Activated T-helper 1 cell treated with anti-CD3 and anti-CD28 coated beads, Interleukin-12 subunit alpha, Interleukin-12 subunit beta, Interleukin-2, Interleukin-4 antibody, amounts not matched to agents 30 ng/mL and 10 ng/mL and 1 ng/mL, durations not matched to agents 14 hours and 24 hours and 36 hours (primary cell): ENCODE results near the gene DLG5. TPM values are rescaled to one million over a fixed set of nuclear protein-coding genes. Genes with fewer than 3 reads are reported as not detected.

Experiments used
- DNase-seq: peaks from one replicate; pipeline ENCODE4 v3.0.0; 2021; ENCODE audit warnings: low spot score
- H3K27ac Mint-ChIP-seq: one replicate; pipeline ENCODE4 v1.8.0; 2021; ENCODE audit warnings: mild to moderate bottlenecking, mixed read lengths
- H3K27me3 Mint-ChIP-seq: one replicate; pipeline ENCODE4 v1.8.0; 2022; ENCODE audit warnings: mild to moderate bottlenecking, moderate library complexity, mixed read lengths; ENCODE audit not compliant: insufficient read depth
- H3K36me3 Mint-ChIP-seq: one replicate; pipeline ENCODE4 v1.8.0; 2021; ENCODE audit warnings: low read depth, mixed read lengths
- H3K4me1 Mint-ChIP-seq: one replicate; pipeline ENCODE4 v1.8.0; 2021; ENCODE audit warnings: low read depth, mixed read lengths
- H3K4me3 Mint-ChIP-seq: one replicate; pipeline ENCODE4 v1.8.0; 2021; ENCODE audit warnings: mild to moderate bottlenecking, moderate library complexity, mixed read lengths
- H3K9me3 Mint-ChIP-seq: one replicate; pipeline ENCODE4 v1.8.0; 2021; ENCODE audit warnings: mixed read lengths
- intact Hi-C: fragments of 100-400 bp; cut with micrococcal nuclease; formaldehyde crosslinking; loops from one replicate; pipeline ENCODE4 v1.15.1; 2024
- total RNA-seq: library from RNA; stranded (reverse); gene quantifications from 2 replicates; pipeline ENCODE4 v1.2.3, GENCODE V29; 2022

The DLG5 gene
- total RNA-seq, 1 donor from 2014 or later: 4.0 TPM

GRCh38 chr10:77919713-77920108 is 6.8 kb downstream of the DLG5 start:
- Mint-ChIP-seq H3K36me3 (no peaks in the 10 kb centered on the region), H3K27me3 (peaks cover 14% of the 10 kb centered on the region), H3K9me3 (no peaks in the 10 kb centered on the region), H3K4me1 (peaks cover 4% of the 10 kb centered on the region), H3K4me3 (no peak overlapping the region), H3K27ac (no peak overlapping the region)
- intact Hi-C loops: no loop called here
- DNase-seq: no peak

- H3K4me3 Mint-ChIP-seq: no peak overlapping the region
- H3K4me1 Mint-ChIP-seq: no peaks in the 10 kb centered on the region
- H3K9me3 Mint-ChIP-seq: no peaks in the 10 kb centered on the region
- DNase-seq: no peak
- no peak overlapping the region for H3K27ac Mint-ChIP-seq
- peaks cover 8% of the 10 kb centered on the region for H3K27me3 Mint-ChIP-seq
- intact Hi-C loops: no loop called here
- no peaks in the 10 kb centered on the region for H3K36me3 Mint-ChIP-seq
Observed at GRCh38 chr10:77915319-77916105, 11.0 kb downstream of the DLG5 start.

- Mint-ChIP-seq H3K27ac (no peak overlapping the region), H3K36me3 (no peaks in the 10 kb centered on the region), H3K9me3 (no peaks in the 10 kb centered on the region), H3K27me3 (peaks cover 8% of the 10 kb centered on the region), H3K4me3 (no peak overlapping the region), H3K4me1 (no peaks in the 10 kb centered on the region)
- intact Hi-C loops: no loop called here
- no peak for DNase-seq
Observed at GRCh38 chr10:77913090-77913489, 13.5 kb downstream of the DLG5 start.

- no peak for DNase-seq
- Mint-ChIP-seq H3K4me1 (no peaks in the 10 kb centered on the region), H3K9me3 (no peaks in the 10 kb centered on the region), H3K4me3 (no peak overlapping the region), H3K27me3 (peaks cover 8% of the 10 kb centered on the region), H3K36me3 (no peaks in the 10 kb centered on the region), H3K27ac (no peak overlapping the region)
- intact Hi-C loops: no loop called here
Observed at GRCh38 chr10:77912576-77912975, 14.0 kb downstream of the DLG5 start.

GRCh38 chr10:77911535-77912123 is 14.9 kb downstream of the DLG5 start:
- intact Hi-C loops: no loop called here
- no peaks in the 10 kb centered on the region for H3K9me3 Mint-ChIP-seq
- DNase-seq: no peak
- H3K4me3 Mint-ChIP-seq: no peak overlapping the region
- H3K36me3 Mint-ChIP-seq: no peaks in the 10 kb centered on the region
- H3K27me3 Mint-ChIP-seq: peaks cover 8% of the 10 kb centered on the region
- H3K4me1 Mint-ChIP-seq: no peaks in the 10 kb centered on the region
- no peak overlapping the region for H3K27ac Mint-ChIP-seq

- intact Hi-C loops: no loop called here
- no peaks in the 10 kb centered on the region for H3K36me3 Mint-ChIP-seq
Observed at GRCh38 chr10:77910524-77911145, 15.9 kb downstream of the DLG5 start.

GRCh38 chr10:77909749-77910375 is 16.7 kb downstream of the DLG5 start:
- peaks cover 7% of the 10 kb centered on the region for H3K27me3 Mint-ChIP-seq
- H3K27ac Mint-ChIP-seq: no peak overlapping the region
- no peaks in the 10 kb centered on the region for H3K4me1 Mint-ChIP-seq
- no peaks in the 10 kb centered on the region for H3K36me3 Mint-ChIP-seq
- H3K9me3 Mint-ChIP-seq: no peaks in the 10 kb centered on the region
- no peak for DNase-seq
- intact Hi-C loops: no loop called here
- no peak overlapping the region for H3K4me3 Mint-ChIP-seq

More at GRCh38 chr10:77910524-77911145, 15.9 kb downstream of the DLG5 start:
- no peak for DNase-seq
- Mint-ChIP-seq H3K27ac (no peak overlapping the region), H3K4me3 (no peak overlapping the region), H3K27me3 (peaks cover 8% of the 10 kb centered on the region), H3K4me1 (no peaks in the 10 kb centered on the region), H3K9me3 (no peaks in the 10 kb centered on the region)

- Mint-ChIP-seq H3K27me3 (peaks cover 2% of the 10 kb centered on the region), H3K4me1 (no peaks in the 10 kb centered on the region), H3K36me3 (no peaks in the 10 kb centered on the region), H3K4me3 (no peak overlapping the region), H3K9me3 (no peaks in the 10 kb centered on the region), H3K27ac (no peak overlapping the region)
- DNase-seq: no peak
- intact Hi-C loops: no loop called here
Observed at GRCh38 chr10:77909021-77909748, 17.4 kb downstream of the DLG5 start.

GRCh38 chr10:77907900-77908717 is 18.4 kb downstream of the DLG5 start:
- Mint-ChIP-seq H3K27me3 (peaks cover 2% of the 10 kb centered on the region), H3K36me3 (no peaks in the 10 kb centered on the region), H3K4me3 (no peak overlapping the region), H3K4me1 (no peaks in the 10 kb centered on the region), H3K27ac (no peak overlapping the region), H3K9me3 (no peaks in the 10 kb centered on the region)
- intact Hi-C loops: no loop called here
- no peak for DNase-seq

- H3K27ac Mint-ChIP-seq: no peak overlapping the region
- no peaks in the 10 kb centered on the region for H3K36me3 Mint-ChIP-seq
- DNase-seq: no peak
- H3K4me3 Mint-ChIP-seq: no peak overlapping the region
- peaks cover 2% of the 10 kb centered on the region for H3K27me3 Mint-ChIP-seq
- intact Hi-C loops: no loop called here
- no peaks in the 10 kb centered on the region for H3K4me1 Mint-ChIP-seq
- H3K9me3 Mint-ChIP-seq: no peaks in the 10 kb centered on the region
Observed at GRCh38 chr10:77907462-77907861, 19.1 kb downstream of the DLG5 start.

- Mint-ChIP-seq H3K36me3 (no peaks in the 10 kb centered on the region), H3K4me1 (no peaks in the 10 kb centered on the region), H3K4me3 (no peak overlapping the region), H3K9me3 (no peaks in the 10 kb centered on the region), H3K27me3 (peaks cover 2% of the 10 kb centered on the region), H3K27ac (no peak overlapping the region)
- intact Hi-C loops: no loop called here
- DNase-seq: no peak
Observed at GRCh38 chr10:77906951-77907421, 19.6 kb downstream of the DLG5 start.

- no peaks in the 10 kb centered on the region for H3K4me1 Mint-ChIP-seq
- H3K4me3 Mint-ChIP-seq: no peak overlapping the region
- H3K36me3 Mint-ChIP-seq: no peaks in the 10 kb centered on the region
- H3K27me3 Mint-ChIP-seq: peaks cover 2% of the 10 kb centered on the region
- H3K9me3 Mint-ChIP-seq: no peaks in the 10 kb centered on the region
- no peak overlapping the region for H3K27ac Mint-ChIP-seq
- intact Hi-C loops: no loop called here
- no peak for DNase-seq
Observed at GRCh38 chr10:77905781-77906180, 20.8 kb downstream of the DLG5 start.
